Central memory CD4-positive, alpha-beta T cell (primary cell): ENCODE results near the gene STX16.

Source experiments
- DNase-seq: peaks from one replicate; pipeline ENCODE4 v3.0.0; 2022

Gene STX16

GRCh38 chr20:58655328-58656107 lies 4.4 kb downstream of the STX16 start:
- no peak for DNase-seq

DNA sequence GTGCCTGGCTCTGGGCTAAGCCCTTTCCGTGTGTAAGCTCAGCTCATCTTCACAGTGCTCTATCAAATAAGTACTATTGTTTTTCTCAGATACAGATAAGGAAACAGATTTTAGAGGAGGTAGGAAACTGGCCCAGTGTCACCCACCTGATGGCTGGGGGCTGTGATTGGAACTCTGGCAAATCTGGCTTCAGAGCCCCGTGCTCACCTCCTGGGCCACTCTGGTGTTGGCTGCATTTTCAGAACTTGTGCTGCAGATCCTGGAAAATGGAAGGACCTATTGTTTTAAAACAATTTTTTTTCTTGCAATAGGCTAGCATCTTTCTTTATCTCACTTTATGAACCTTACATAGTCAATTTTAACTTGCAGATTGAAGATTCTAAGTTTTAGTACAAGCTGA lies 5.7 kb downstream of the STX16 start:
- DNase-seq = no peak

DNA sequence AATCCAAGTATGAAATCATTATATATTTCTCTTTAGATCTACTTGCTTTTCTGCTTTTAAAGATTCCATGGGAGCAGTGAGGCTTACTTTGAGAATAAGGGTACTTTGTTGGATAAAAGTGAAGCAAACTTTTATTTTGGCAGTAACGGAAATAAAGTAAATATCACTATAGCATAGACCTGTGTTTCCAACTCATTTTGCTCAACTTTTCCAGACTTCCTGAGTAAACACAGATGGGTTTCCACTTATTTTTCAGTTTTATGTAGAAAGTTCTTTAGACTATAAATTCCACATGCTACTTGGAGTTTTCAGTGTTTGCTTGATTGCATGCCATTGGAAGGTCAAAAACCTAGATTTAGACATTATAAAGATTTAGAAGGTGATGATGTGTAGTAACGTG lies 6.2 kb downstream of the STX16 start:
- DNase-seq = no peak

- no peak for DNase-seq
These were observed 6.9 kb downstream of the STX16 start for GRCh38 chr20:58657986-58658385.

GRCh38 chr20:58658760-58659159 lies 7.7 kb downstream of the STX16 start:
- no peak for DNase-seq

DNA sequence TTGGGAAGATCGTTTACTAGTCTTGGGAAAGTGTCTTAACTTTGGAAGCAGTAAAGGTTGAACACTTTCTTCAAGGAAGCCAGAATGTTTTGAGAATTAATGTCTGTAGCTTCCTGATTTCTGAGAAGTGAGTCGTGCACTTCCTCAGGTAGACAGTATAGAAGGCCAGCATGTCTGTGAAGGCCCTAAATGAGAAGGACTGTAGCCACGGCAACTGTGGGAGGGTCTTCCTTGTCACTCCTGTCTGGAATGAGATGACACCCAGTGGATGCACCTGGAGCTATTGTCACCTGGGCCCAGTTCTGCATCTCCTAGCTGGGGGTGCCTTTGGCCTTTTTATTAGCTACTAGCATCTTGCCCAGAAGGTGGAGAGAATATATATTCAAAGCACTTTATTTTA lies 8.8 kb downstream of the STX16 start:
- no peak for DNase-seq

DNA sequence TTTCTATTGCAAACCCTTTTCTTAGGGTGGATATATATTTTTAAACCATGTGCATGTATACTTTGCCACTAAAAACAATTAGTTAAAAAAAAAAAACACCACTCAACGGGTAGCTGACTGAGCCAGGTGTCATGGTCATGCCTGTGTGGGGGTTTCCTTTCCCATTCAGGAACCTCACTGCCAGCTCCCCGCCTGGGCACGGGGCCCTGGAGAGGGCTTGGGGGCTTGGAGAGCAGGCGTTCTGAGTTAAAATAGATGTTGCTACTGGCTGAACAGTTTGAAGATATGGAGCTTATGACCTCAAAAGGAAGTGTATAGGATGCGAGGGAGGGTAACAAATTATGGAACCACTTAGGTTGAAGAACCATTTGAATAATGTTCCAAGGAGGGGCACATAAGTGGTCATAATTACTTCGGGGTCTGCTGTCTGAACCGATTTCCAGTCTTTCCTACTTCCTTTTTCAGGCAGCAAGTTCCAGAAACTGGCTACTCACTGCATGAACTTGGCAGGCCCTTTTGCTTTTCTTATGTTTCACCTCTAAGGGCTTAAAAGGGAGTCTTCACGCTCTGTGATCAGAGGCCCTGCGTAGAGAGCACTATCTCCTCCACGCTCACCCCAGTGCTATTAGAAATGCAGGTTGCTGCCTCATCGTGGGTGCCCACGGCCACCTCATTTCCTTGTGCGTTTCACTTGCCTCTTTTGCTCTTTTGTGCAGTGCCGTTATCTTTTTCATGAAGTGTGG lies 9.9 kb downstream of the STX16 start:
- DNase-seq = peak; percentile 76

GRCh38 chr20:58661598-58662473 lies 10.8 kb downstream of the STX16 start:
- no peak for DNase-seq

GRCh38 chr20:58664331-58664730 lies 13.2 kb downstream of the STX16 start:
- DNase-seq = no peak

DNA sequence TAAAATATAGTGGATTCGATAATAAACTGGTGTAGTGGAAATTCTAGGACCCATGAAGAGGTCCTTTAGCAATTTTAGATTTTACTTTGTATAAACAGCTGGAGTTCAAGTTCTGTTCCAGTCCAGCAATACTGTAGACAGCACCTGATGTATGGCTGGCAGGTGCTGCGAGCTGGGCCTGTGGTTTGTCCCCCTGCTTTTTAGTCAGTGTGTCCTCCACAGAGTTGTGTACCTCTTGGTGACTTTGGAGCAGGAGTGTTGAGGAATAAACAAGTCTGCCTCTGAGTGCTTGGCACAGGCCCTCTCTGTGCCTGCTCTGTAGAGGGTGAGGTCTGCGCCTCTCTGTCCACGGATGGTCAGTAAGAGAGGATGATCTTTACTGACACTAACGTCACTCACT lies 13.8 kb downstream of the STX16 start:
- no peak for DNase-seq

DNA sequence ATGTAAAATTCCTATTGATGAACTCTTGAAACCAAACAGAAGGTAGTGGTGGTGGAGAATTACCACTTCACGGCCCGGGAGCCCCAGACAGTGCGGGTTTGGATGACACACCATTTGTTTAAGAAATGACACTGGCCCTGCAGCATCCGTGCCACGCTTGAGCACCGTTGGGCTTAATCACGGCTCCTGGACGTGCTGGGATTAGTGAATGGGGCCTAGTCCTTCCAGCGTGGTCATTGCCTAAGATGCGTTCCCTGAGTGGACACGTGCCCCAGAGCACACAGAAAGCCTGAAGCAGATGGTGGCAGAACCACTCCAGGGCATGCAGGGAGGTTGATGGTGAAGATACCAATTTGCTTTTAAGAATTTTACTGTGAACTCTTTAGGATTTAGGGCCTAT lies 14.5 kb downstream of the STX16 start:
- DNase-seq = no peak

GRCh38 chr20:58666702-58667101 lies 15.6 kb downstream of the STX16 start:
- no peak for DNase-seq

GRCh38 chr20:58667975-58668374 lies 16.9 kb downstream of the STX16 start:
- no peak for DNase-seq

GRCh38 chr20:58668901-58669286 lies 17.8 kb downstream of the STX16 start:
- DNase-seq = no peak

- DNase-seq = no peak
These were observed 18.4 kb downstream of the STX16 start for GRCh38 chr20:58669287-58670006.

GRCh38 chr20:58670102-58670501 lies 19.0 kb downstream of the STX16 start:
- no peak for DNase-seq

- DNase-seq = no peak
These were observed 19.6 kb downstream of the STX16 start for GRCh38 chr20:58670659-58671058.

DNA sequence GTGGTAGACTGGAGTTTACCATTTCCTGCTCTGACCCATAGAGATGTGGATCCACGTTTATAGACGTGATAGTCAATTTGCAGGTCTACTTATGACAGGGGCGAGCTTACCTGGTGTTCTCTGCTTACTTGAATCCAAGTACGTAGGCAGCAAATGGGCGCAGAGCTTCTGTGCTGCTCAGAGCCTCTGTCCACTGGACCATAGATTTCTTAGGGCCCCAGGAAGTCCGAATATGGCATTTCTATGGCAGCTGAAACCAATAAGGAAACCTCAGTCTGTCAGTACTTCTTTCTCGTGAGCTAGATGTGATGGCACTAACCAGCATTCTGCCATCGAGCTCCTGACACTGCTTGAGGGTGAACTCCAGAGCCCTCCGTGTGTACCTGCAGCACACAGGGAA lies 22.0 kb downstream of the STX16 start:
- no peak for DNase-seq

DNA sequence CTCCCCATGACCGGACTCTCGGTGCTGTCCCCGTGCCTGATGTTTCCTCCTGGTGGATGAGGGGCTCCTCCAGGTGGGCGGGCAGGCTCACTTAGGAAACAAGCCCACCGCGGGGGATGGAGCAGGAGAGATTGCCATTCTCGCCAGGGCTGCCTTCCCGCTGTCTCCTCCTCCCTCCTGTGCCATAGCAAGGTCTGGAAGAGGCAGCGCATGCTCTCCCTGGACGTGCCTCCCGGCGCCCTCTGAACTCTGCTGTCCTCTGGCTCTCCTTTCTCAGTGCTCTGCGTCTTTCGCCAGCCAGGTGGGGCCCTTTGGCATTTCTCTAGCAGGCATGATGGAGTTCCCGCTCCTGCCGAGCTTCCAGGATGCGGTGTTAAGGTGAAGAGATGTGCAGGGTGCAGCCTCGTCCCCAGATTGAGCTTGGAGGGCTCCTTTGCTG lies 24.1 kb downstream of the STX16 start:
- no peak for DNase-seq

GRCh38 chr20:58675641-58676040 lies 24.6 kb downstream of the STX16 start:
- no peak for DNase-seq

DNA sequence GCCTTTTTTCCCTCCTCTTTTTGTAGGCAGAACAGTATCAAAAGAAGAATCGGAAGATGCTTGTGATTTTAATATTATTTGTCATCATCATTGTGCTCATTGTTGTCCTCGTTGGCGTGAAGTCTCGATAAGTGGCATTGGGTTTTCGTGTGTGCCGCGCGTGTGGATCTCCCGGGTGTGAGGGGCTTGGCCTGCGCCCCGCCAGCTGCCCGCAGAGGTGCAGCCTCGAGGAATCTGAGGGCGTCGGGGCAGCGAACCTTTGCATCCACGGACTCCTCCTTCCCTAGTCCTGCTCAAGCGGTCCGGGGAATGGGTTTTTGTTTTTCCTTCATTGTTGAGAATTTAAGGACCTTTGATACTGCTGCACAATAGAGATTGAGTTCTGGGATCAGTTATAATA lies 25.1 kb downstream of the STX16 start:
- no peak for DNase-seq

- DNase-seq = no peak
These were observed 26.1 kb downstream of the STX16 start for GRCh38 chr20:58677079-58677604.
